H1 (cell line): ENCODE data around the gene TP53BP1. TPM values are rescaled to one million over a fixed set of nuclear protein-coding genes. Genes with fewer than 3 reads are reported as not detected.

Experiments used
- CTCF ChIA-PET: fragments of 300-600 bp; sonication (Branson Sonifier 250); formaldehyde crosslinking; loops from one replicate; lab custom pipeline; 2021; ENCODE audit not compliant: partially characterized antibody; lab: Charles Lee
- POLR2A ChIA-PET: fragments of 300-600 bp; sonication (Branson Sonifier 250); formaldehyde crosslinking; loops from one replicate; lab custom pipeline; 2021; ENCODE audit warnings: inconsistent platforms; ENCODE audit not compliant: partially characterized antibody; lab: Charles Lee
- DNase-seq, 2 experiments: peaks; one replicate each; pipeline versions ENCODE4 v3.0.0 to v3.0.0-alpha.2; 2010 to 2022; ENCODE audit warnings: low spot score in 2 of 2, low read depth in 1 of 2, mixed read lengths in 1 of 2
- FAIRE-seq: peaks from 2 replicates; lab custom pipeline; 2011; peaks lifted over from hg19 to GRCh38; lab: Jason Lieb, UNC
- H2AFZ ChIP-seq: 2 replicates; pipeline ENCODE4 v1.8.1; 2012; ENCODE audit warnings: low read length, inconsistent platforms
- H2AK5ac ChIP-seq: 2 replicates; pipeline ENCODE4 v1.6.1; 2013; ENCODE audit warnings: low read depth, low read length
- H2BK120ac ChIP-seq: replicated peaks from 2 replicates; pipeline ENCODE3; 2013; ENCODE audit warnings: low read depth, low read length, inconsistent platforms
- H2BK12ac ChIP-seq: 2 replicates; pipeline ENCODE4 v1.6.1; 2013; ENCODE audit warnings: low read depth, low read length
- H2BK15ac ChIP-seq: 2 replicates; pipeline ENCODE4 v1.6.1; 2013; ENCODE audit warnings: low read length
- H2BK20ac ChIP-seq: 2 replicates; pipeline ENCODE4 v1.6.1; 2013; ENCODE audit warnings: low read length
- H2BK5ac ChIP-seq: 2 replicates; pipeline ENCODE4 v1.6.1; 2013; ENCODE audit warnings: low read depth, low read length
- H3K14ac ChIP-seq: 2 replicates; pipeline ENCODE4 v1.6.1; 2013; ENCODE audit warnings: inconsistent platforms; ENCODE audit not compliant: insufficient read length
- H3K18ac ChIP-seq: 2 replicates; pipeline ENCODE4 v1.6.1; 2013; ENCODE audit warnings: low read length; ENCODE audit errors: extremely low read depth
- H3K23ac ChIP-seq: 2 replicates; pipeline ENCODE4 v1.6.1; 2013; ENCODE audit warnings: inconsistent platforms; ENCODE audit not compliant: insufficient read length
- H3K23me2 ChIP-seq: 2 replicates; pipeline ENCODE4 v1.6.1; 2013; ENCODE audit warnings: low read depth, low read length
- H3K27ac ChIP-seq: 2 replicates; pipeline ENCODE4 v1.6.1; 2011; ENCODE audit warnings: low read depth, low read length, inconsistent platforms
- H3K27me3 ChIP-seq, 4 experiments: replicated peaks in 1 of 4; 1 replicate in 1 of 4; 2 replicates in 3 of 4; pipeline versions ENCODE4 v1.6.1 to v1.8.1; 2011 to 2013; ENCODE audit warnings: low read length in 3 of 4, mild to moderate bottlenecking in 3 of 4, inconsistent platforms in 2 of 4, mixed read lengths in 2 of 4, moderate library complexity in 1 of 4; ENCODE audit not compliant: control insufficient read depth in 3 of 4, insufficient read depth in 3 of 4; ENCODE audit errors: extremely low read depth in 1 of 4
- H3K36me3 ChIP-seq, 4 experiments: 2 replicates each; pipeline versions ENCODE4 v1.6.1 to v1.8.1; 2011 to 2013; ENCODE audit warnings: mild to moderate bottlenecking in 4 of 4, low read length in 3 of 4, moderate library complexity in 2 of 4, control low read depth in 1 of 4, inconsistent platforms in 1 of 4; ENCODE audit not compliant: insufficient read depth in 4 of 4, control insufficient read depth in 2 of 4
- H3K4ac ChIP-seq: replicated peaks from 2 replicates; pipeline ENCODE3; 2013; ENCODE audit warnings: low read length, low read depth, mixed read lengths, inconsistent platforms; ENCODE audit not compliant: insufficient read length
- H3K4me1 ChIP-seq, 4 experiments: replicated peaks in 1 of 4; 1 replicate in 1 of 4; 2 replicates in 3 of 4; pipeline versions ENCODE4 v1.6.1 to v1.8.1; 2011 to 2013; ENCODE audit warnings: low read length in 3 of 4, inconsistent platforms in 2 of 4, mixed read lengths in 1 of 4; ENCODE audit not compliant: insufficient read depth in 4 of 4, control insufficient read depth in 3 of 4
- H3K4me2 ChIP-seq, 2 experiments: 2 replicates each; pipeline versions ENCODE4 v1.6.1 to v1.8.1; 2011 to 2013; ENCODE audit warnings: low read depth in 2 of 2, low read length in 2 of 2, control low read depth in 1 of 2, inconsistent platforms in 1 of 2, mild to moderate bottlenecking in 1 of 2; ENCODE audit not compliant: insufficient read depth in 1 of 2
- H3K4me3 ChIP-seq, 4 experiments: fragments of 200-600, 300-600 bp in 1 of 4; sonication (generic), shearing (Covaris generic), sonication (Bioruptor Twin) in 1 of 4; 2 replicates each; pipeline versions ENCODE4 v1.5.1 to v1.8.1; 2011 to 2016; ENCODE audit warnings: low read length in 4 of 4, low read depth in 3 of 4, control low read depth in 2 of 4, inconsistent platforms in 2 of 4, mild to moderate bottlenecking in 2 of 4, mixed read lengths in 1 of 4, moderate library complexity in 1 of 4; ENCODE audit not compliant: insufficient read depth in 2 of 4; ENCODE audit errors: extremely low read depth in 1 of 4
- H3K56ac ChIP-seq: replicated peaks from 2 replicates; pipeline ENCODE3; 2013; ENCODE audit warnings: low read depth, mild to moderate bottlenecking, mixed read lengths, low read length, inconsistent platforms; ENCODE audit not compliant: insufficient read length
- H3K79me1 ChIP-seq: 2 replicates; pipeline ENCODE4 v1.6.1; 2013; ENCODE audit warnings: low read depth, low read length, control low read depth
- H3K79me2 ChIP-seq, 2 experiments: 2 replicates each; pipeline versions ENCODE4 v1.6.1 to v1.8.1; 2012 to 2013; ENCODE audit warnings: low read length in 2 of 2, mild to moderate bottlenecking in 2 of 2, inconsistent platforms in 1 of 2; ENCODE audit not compliant: insufficient read depth in 2 of 2, control insufficient read depth in 1 of 2
- H3K9ac ChIP-seq, 4 experiments: replicated peaks in 1 of 4; 1 replicate in 1 of 4; 2 replicates in 3 of 4; pipeline versions ENCODE4 v1.6.1 to v1.8.1; 2011 to 2013; ENCODE audit warnings: low read depth in 3 of 4, low read length in 3 of 4, control low read depth in 2 of 4, mild to moderate bottlenecking in 2 of 4, moderate library complexity in 2 of 4, inconsistent platforms in 1 of 4; ENCODE audit errors: extremely low read depth in 1 of 4
- H3K9me3 ChIP-seq, 2 experiments: 2 replicates each; pipeline versions ENCODE4 v1.6.1 to v1.8.1; 2012 to 2013; ENCODE audit warnings: mild to moderate bottlenecking in 2 of 2, moderate library complexity in 2 of 2, control low read depth in 1 of 2, inconsistent platforms in 1 of 2, low read depth in 1 of 2, low read length in 1 of 2, mixed read lengths in 1 of 2; ENCODE audit not compliant: insufficient read depth in 2 of 2
- H4K20me1 ChIP-seq, 2 experiments: replicated peaks in 1 of 2; 2 replicates each; pipeline versions ENCODE3 to v1.8.1; 2011 to 2013; ENCODE audit warnings: inconsistent platforms in 2 of 2, low read length in 2 of 2, mild to moderate bottlenecking in 1 of 2; ENCODE audit not compliant: insufficient read depth in 2 of 2, control insufficient read depth in 1 of 2
- H4K5ac ChIP-seq: 2 replicates; pipeline ENCODE4 v1.6.1; 2013; ENCODE audit warnings: low read length, low read depth, mixed read lengths, inconsistent platforms; ENCODE audit not compliant: insufficient read length
- H4K8ac ChIP-seq: 2 replicates; pipeline ENCODE4 v1.8.0; 2013; ENCODE audit warnings: mild to moderate bottlenecking, moderate library complexity, low read length, inconsistent platforms; ENCODE audit not compliant: insufficient read depth; ENCODE audit errors: extremely low read depth
- H4K91ac ChIP-seq: replicated peaks from 2 replicates; pipeline ENCODE3; 2013; ENCODE audit warnings: low read length, mixed read lengths, inconsistent platforms; ENCODE audit not compliant: insufficient read length
- HDAC6 ChIP-seq: IDR thresholded peaks from one replicate; pipeline ENCODE4 v1.7.1; 2012; ENCODE audit warnings: low read depth, mild to moderate bottlenecking, inconsistent platforms, low read length, moderate library complexity
- RNF2 ChIP-seq: fragments of 200-900, 300-1000 bp; sonication (generic); IDR thresholded peaks from 2 replicates; pipeline ENCODE4 v1.7.1; 2016; ENCODE audit warnings: borderline replicate concordance, low read depth, mild to moderate bottlenecking, antibody characterized with exemption, low read length; ENCODE audit not compliant: poor library complexity, severe bottlenecking; ENCODE audit errors: missing control alignments
- SUZ12 ChIP-seq: fragments of 200-600 bp; sonication (generic); IDR thresholded peaks from 2 replicates; pipeline ENCODE4 v1.6.1; 2012; ENCODE audit warnings: mild to moderate bottlenecking, inconsistent platforms, low read length, moderate library complexity, mixed read lengths
- polyA plus RNA-seq, 7 experiments: library from polyadenylated mRNA; depleted of rRNA in 3 of 7; stranded (reverse) in 5 of 7; unstranded in 2 of 7; fragments of >200 nt in 5 of 7; fragments of 200-250 nt in 2 of 7; gene quantifications; 1 replicate in 5 of 7; 2 replicates in 1 of 7; 4 replicates in 1 of 7; pipeline versions ENCODE4 v1.2.1 to v1.2.3, GENCODE V29; 2011 to 2013; ENCODE audit warnings: missing spikeins in 2 of 7, mixed read lengths in 2 of 7
- total RNA-seq: library from RNA; stranded (reverse); fragmentation: NEBNext Ultra II Directional; extraction: Animal tissue kit (Norgen Biotek cat#: 25700); gene quantifications from 2 replicates; pipeline ENCODE4 v1.2.1, GENCODE V29; 2021

Gene TP53BP1
- total and polyA plus RNA-seq, 2 of the 8 experiments (the other 6 are each of a cell fraction or from before 2014, with no cell fraction given): 34.1 to 63.6 TPM

DNA sequence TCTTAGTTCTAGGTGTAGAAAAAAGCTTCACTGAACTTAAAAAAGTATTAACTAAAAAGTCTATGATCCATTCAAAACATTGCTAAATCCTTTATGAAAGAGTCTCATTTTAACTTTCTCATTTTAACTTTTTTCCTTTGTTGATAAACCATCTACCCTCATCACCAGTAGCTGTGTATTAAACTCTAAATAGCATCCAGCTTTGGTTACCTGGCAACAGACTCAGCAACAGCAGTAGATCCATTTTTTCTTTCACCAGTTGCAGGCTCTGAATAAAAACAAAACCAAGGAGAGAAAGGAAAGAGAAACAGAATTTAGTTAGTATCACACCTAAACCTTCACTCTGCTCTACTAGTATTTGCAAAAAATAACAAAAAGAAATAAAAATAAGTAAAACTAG lies 51.6 kb downstream of the TP53BP1 start:
- Histone ChIP-seq H2BK120ac (no peak overlapping the region), H3K4me2 (no peak overlapping the region), H2AFZ (no peak overlapping the region), H3K18ac (no peak overlapping the region), H2BK15ac (no peak overlapping the region), H3K14ac (no peak overlapping the region), H3K79me2 (no peaks in the 10 kb centered on the region), H4K91ac (no peak overlapping the region), H4K5ac (no peak overlapping the region), H3K56ac (no peak overlapping the region), H2BK12ac (no peak overlapping the region), H3K4ac (no peak overlapping the region), H3K4me3 (no peak overlapping the region), H3K23ac (no peak overlapping the region), H3K79me1 (no peaks in the 10 kb centered on the region), H3K27ac (no peak overlapping the region), H2BK20ac (no peak overlapping the region), H2AK5ac (no peak overlapping the region), H3K4me1 (no peaks in the 10 kb centered on the region), H3K9me3 (no peaks in the 10 kb centered on the region), H4K20me1 (peaks cover 0 to 1% of the 10 kb centered on the region in 2 experiments), H3K9ac (no peak overlapping the region), H4K8ac (no peak overlapping the region), H3K36me3 (peaks cover 7 to 78% (median 36%) of the 10 kb centered on the region in 4 experiments), H2BK5ac (no peak overlapping the region), H3K23me2 (no peaks in the 10 kb centered on the region), H3K27me3 (no peaks in the 10 kb centered on the region)
- DNase-seq (no peak), FAIRE-seq (no peak)
- ChIA-PET POLR2A (interaction anchor here (1.0 to 1.7 kb wide), 4 partner anchors 12 to 69 kb away, joined by 3 to 10 read pairs (median 5); partner anchors contain the start of gene TP53BP1), CTCF (interaction anchor here (0.7 to 2.7 kb wide), 4 partner anchors 19 to 73 kb away, joined by 3 to 12 read pairs (median 4); no protein-coding TSS in a partner anchor)
- TF ChIP-seq RNF2 (no peak), SUZ12 (no peak), HDAC6 (no peak)
